Measurements from ENCODE around the gene ZFYVE19. TPM values are rescaled to one million over a fixed set of nuclear protein-coding genes. Genes with fewer than 3 reads are reported as not detected.

ZFYVE19 gene
- total and polyA plus RNA-seq, 2 of the 13 experiments (the other 11 are each of a cell fraction or from before 2014, with no cell fraction given) = 23.3 to 44.0 TPM

GRCh38 chr15:40763801-40764628 lies 42.9 kb upstream of the ZFYVE19 start, which contains the start of gene GCHFR (continued):
- TF ChIP-seq, protein P1, sequence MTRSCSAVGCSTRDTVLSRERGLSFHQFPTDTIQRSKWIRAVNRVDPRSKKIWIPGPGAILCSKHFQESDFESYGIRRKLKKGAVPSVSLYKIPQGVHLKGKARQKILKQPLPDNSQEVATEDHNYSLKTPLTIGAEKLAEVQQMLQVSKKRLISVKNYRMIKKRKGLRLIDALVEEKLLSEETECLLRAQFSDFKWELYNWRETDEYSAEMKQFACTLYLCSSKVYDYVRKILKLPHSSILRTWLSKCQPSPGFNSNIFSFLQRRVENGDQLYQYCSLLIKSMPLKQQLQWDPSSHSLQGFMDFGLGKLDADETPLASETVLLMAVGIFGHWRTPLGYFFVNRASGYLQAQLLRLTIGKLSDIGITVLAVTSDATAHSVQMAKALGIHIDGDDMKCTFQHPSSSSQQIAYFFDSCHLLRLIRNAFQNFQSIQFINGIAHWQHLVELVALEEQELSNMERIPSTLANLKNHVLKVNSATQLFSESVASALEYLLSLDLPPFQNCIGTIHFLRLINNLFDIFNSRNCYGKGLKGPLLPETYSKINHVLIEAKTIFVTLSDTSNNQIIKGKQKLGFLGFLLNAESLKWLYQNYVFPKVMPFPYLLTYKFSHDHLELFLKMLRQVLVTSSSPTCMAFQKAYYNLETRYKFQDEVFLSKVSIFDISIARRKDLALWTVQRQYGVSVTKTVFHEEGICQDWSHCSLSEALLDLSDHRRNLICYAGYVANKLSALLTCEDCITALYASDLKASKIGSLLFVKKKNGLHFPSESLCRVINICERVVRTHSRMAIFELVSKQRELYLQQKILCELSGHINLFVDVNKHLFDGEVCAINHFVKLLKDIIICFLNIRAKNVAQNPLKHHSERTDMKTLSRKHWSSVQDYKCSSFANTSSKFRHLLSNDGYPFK (CRISPR knock-in tag; IDR thresholded peaks at IDR 0.05; ENCODE audit: borderline replicate concordance) = peak; percentile 51
- TF ChIP-seq ZNF317 (CRISPR knock-in tag; IDR thresholded peaks at IDR 0.05) = peak; percentile 44; the same call in 1 of the 2 replicates
- TF ChIP-seq HMGA1 (CRISPR knock-in tag; conservative IDR thresholded peaks at IDR 0.05) = no peak
- TF ChIP-seq, protein P2, sequence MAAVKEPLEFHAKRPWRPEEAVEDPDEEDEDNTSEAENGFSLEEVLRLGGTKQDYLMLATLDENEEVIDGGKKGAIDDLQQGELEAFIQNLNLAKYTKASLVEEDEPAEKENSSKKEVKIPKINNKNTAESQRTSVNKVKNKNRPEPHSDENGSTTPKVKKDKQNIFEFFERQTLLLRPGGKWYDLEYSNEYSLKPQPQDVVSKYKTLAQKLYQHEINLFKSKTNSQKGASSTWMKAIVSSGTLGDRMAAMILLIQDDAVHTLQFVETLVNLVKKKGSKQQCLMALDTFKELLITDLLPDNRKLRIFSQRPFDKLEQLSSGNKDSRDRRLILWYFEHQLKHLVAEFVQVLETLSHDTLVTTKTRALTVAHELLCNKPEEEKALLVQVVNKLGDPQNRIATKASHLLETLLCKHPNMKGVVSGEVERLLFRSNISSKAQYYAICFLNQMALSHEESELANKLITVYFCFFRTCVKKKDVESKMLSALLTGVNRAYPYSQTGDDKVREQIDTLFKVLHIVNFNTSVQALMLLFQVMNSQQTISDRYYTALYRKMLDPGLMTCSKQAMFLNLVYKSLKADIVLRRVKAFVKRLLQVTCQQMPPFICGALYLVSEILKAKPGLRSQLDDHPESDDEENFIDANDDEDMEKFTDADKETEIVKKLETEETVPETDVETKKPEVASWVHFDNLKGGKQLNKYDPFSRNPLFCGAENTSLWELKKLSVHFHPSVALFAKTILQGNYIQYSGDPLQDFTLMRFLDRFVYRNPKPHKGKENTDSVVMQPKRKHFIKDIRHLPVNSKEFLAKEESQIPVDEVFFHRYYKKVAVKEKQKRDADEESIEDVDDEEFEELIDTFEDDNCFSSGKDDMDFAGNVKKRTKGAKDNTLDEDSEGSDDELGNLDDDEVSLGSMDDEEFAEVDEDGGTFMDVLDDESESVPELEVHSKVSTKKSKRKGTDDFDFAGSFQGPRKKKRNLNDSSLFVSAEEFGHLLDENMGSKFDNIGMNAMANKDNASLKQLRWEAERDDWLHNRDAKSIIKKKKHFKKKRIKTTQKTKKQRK (IDR thresholded peaks at IDR 0.05; ENCODE audit: low read length) = no peak
- TF ChIP-seq USF2 (IDR thresholded peaks at IDR 0.05; ENCODE audit: low read depth, low read length) = no peak
- 0 out of 2 replicates have a peak, but pooled peaks have one; percentile 22 for TF ChIP-seq USF2 (CRISPR knock-in tag; IDR thresholded peaks at IDR 0.05; ENCODE audit: borderline replicate concordance)
- TF ChIP-seq ZC3H4 (CRISPR knock-in tag; IDR thresholded peaks at IDR 0.05; ENCODE audit: borderline replicate concordance) = no peak
- TF ChIP-seq KLF9 (CRISPR knock-in tag; IDR thresholded peaks at IDR 0.05; ENCODE audit: low read depth) = peak; percentile 92
- TF ChIP-seq POGK (CRISPR knock-in tag; conservative IDR thresholded peaks at IDR 0.05) = peak; percentile 75; the same call in 1 of the 2 replicates
- TF ChIP-seq IKZF4 (CRISPR knock-in tag; IDR thresholded peaks at IDR 0.05; ENCODE audit: borderline replicate concordance, low read depth, not compliant biosample characterization) = peak; percentile 69
- TF ChIP-seq, protein P3, sequence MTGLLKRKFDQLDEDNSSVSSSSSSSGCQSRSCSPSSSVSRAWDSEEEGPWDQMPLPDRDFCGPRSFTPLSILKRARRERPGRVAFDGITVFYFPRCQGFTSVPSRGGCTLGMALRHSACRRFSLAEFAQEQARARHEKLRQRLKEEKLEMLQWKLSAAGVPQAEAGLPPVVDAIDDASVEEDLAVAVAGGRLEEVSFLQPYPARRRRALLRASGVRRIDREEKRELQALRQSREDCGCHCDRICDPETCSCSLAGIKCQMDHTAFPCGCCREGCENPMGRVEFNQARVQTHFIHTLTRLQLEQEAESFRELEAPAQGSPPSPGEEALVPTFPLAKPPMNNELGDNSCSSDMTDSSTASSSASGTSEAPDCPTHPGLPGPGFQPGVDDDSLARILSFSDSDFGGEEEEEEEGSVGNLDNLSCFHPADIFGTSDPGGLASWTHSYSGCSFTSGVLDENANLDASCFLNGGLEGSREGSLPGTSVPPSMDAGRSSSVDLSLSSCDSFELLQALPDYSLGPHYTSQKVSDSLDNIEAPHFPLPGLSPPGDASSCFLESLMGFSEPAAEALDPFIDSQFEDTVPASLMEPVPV (CRISPR knock-in tag; IDR thresholded peaks at IDR 0.05) = no peak; the same call in 1 of the 2 replicates
- TF ChIP-seq, protein P4, sequence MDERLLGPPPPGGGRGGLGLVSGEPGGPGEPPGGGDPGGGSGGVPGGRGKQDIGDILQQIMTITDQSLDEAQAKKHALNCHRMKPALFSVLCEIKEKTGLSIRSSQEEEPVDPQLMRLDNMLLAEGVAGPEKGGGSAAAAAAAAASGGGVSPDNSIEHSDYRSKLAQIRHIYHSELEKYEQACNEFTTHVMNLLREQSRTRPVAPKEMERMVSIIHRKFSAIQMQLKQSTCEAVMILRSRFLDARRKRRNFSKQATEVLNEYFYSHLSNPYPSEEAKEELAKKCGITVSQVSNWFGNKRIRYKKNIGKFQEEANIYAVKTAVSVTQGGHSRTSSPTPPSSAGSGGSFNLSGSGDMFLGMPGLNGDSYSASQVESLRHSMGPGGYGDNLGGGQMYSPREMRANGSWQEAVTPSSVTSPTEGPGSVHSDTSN (CRISPR knock-in tag; IDR thresholded peaks at IDR 0.05) = peak; percentile 47; the same call in 1 of the 2 replicates
- TF ChIP-seq IKZF1 (IDR thresholded peaks at IDR 0.05) = no peak

Data from HepG2 (cell line).